Activated CD8-positive, alpha-beta T cell treated with anti-CD3 and anti-CD28 coated beads for 36 hours (primary cell): ENCODE results near the gene MCRIP2. TPM values are rescaled to one million over a fixed set of nuclear protein-coding genes. Genes with fewer than 3 reads are reported as not detected.
A peak's percentile ranks its signal among the peaks of the same experiment; 100 is the strongest.

Experiments used
- ATAC-seq: fragments of 200-7000 bp; cut with Tn5 transposase; one replicate; pipeline ENCODE4 v1.10.0; 2021; ENCODE audit warnings: mild to moderate bottlenecking, moderate library complexity
- CTCF ChIA-PET: fragments of 350-600 bp; sonication (Branson Sonifier 250); formaldehyde crosslinking; loops from one replicate; lab custom pipeline; 2021; ENCODE audit warnings: antibody characterized with exemption; lab: Charles Lee
- POLR2A ChIA-PET: fragments of 350-600 bp; sonication (Branson Sonifier 250); formaldehyde crosslinking; loops from one replicate; lab custom pipeline; 2021; ENCODE audit warnings: antibody characterized with exemption; lab: Charles Lee
- DNase-seq: peaks from one replicate; pipeline ENCODE4 v3.0.0-alpha.2; 2020
- H3K27ac Mint-ChIP-seq: one replicate; pipeline ENCODE4 v1.8.0; 2021; ENCODE audit warnings: mild to moderate bottlenecking, mixed read lengths
- H3K27me3 Mint-ChIP-seq: one replicate; pipeline ENCODE4 v1.8.0; 2021; ENCODE audit warnings: mixed read lengths
- H3K36me3 Mint-ChIP-seq: one replicate; pipeline ENCODE4 v1.8.0; 2021; ENCODE audit warnings: low read depth, mixed read lengths
- H3K4me1 Mint-ChIP-seq: one replicate; pipeline ENCODE4 v1.8.0; 2021; ENCODE audit warnings: low read depth, mixed read lengths
- H3K4me3 Mint-ChIP-seq: one replicate; pipeline ENCODE4 v1.8.0; 2021; ENCODE audit warnings: mild to moderate bottlenecking, moderate library complexity, mixed read lengths
- H3K9me3 Mint-ChIP-seq: one replicate; pipeline ENCODE4 v1.8.0; 2021; ENCODE audit warnings: mixed read lengths
- intact Hi-C: fragments of 100-400 bp; cut with micrococcal nuclease; formaldehyde crosslinking; loops from one replicate; pipeline ENCODE4 v1.10.0; 2022
- total RNA-seq, 2 experiments: library from RNA; stranded (reverse); gene quantifications; one replicate each; pipeline ENCODE4 v1.2.3, GENCODE V29; 2021
- TF ChIP-seq, protein P1 (sequence below): fragments of 200-600 bp; IDR thresholded peaks from one replicate; pipeline ENCODE4 v1.8.0; 2022; ENCODE audit warnings: antibody characterized with exemption, mild to moderate bottlenecking

MCRIP2 gene
- total RNA-seq, 2 experiments from 2014 or later: 60.7 to 62.7 TPM

DNA sequence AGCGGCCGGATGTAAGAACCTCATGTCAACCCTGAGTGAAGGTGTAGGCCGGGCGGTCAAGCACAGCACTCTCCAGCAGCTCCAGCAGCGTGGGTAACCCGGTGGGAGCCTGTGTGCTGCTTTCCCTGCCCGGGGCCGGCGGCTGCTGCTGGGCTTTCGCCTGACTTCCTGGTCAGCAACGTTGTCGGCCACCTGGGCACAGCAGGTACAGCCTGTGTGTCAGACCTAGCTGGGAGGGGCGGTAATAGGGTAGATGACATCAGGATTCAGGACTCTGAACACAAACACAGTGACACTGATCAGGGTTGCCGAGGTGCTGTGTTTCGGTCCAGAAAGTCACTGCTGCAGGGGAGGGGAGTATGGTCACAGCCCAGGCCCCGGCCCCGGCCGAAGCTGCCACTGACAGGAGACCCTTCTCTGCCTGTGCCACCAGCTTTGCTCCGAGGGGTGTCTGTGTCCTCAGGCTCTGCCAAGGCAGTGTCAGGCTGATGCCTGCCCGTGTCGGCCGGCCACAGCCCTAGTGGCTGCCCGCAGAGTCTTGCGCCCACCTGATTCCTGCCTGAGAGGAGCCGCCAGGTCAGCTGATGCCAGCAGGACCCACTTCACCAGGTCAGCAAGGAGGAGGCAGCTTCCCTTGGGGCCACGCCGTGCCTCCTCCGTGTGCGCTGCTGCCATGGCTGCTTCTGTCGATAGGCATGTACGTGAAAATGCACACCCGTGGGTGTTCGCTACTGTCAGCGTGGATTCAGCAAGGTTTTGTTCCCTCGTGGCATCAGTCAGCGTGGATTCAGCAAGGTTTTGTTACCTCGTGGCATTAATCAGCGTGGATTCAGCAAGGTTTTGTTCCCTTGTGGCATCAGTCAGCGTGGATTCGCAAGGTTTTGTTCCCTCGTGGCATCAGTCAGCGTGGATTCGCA is 42.5 kb upstream of the MCRIP2 start:
- ATAC-seq (no peak), DNase-seq (no peak)
- H3K4me1 Mint-ChIP-seq: peaks cover 12% of the 10 kb centered on the region
- intact Hi-C loops: no loop called here
- POLR2A ChIA-PET: no interaction called here
- no peaks in the 10 kb centered on the region for H3K27me3 Mint-ChIP-seq
- no peak overlapping the region for H3K4me3 Mint-ChIP-seq
- no peak overlapping the region for H3K27ac Mint-ChIP-seq
- CTCF ChIA-PET: interaction anchor here (1.9 kb wide), 1 partner anchor 10 kb away, joined by 9 read pairs; no protein-coding TSS in a partner anchor
- TF ChIP-seq, protein P1, sequence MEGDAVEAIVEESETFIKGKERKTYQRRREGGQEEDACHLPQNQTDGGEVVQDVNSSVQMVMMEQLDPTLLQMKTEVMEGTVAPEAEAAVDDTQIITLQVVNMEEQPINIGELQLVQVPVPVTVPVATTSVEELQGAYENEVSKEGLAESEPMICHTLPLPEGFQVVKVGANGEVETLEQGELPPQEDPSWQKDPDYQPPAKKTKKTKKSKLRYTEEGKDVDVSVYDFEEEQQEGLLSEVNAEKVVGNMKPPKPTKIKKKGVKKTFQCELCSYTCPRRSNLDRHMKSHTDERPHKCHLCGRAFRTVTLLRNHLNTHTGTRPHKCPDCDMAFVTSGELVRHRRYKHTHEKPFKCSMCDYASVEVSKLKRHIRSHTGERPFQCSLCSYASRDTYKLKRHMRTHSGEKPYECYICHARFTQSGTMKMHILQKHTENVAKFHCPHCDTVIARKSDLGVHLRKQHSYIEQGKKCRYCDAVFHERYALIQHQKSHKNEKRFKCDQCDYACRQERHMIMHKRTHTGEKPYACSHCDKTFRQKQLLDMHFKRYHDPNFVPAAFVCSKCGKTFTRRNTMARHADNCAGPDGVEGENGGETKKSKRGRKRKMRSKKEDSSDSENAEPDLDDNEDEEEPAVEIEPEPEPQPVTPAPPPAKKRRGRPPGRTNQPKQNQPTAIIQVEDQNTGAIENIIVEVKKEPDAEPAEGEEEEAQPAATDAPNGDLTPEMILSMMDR: no peak
- no peaks in the 10 kb centered on the region for H3K9me3 Mint-ChIP-seq
- H3K36me3 Mint-ChIP-seq: no peaks in the 10 kb centered on the region

DNA sequence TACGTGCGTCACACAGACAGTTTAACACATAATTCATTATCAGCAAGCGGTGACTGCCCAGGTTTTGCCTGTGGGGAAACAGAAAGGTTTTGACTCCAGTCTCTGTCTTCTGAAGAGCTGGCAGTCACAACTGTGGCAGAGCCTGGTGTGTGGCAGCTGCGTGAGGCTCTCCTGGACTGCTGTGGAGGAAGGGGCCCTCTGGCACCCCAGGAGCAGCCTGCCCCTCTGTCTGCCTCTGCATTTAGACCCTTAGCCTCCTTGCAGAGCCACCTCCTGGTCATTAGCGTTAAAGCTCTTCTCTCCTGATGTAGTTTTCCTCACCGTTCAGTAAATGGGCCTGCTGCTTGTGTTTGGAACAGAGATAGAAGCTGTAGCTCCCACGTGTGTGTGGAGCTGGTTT is 40.8 kb upstream of the MCRIP2 start:
- Mint-ChIP-seq H3K4me3 (no peak overlapping the region), H3K36me3 (peaks cover 3% of the 10 kb centered on the region), H3K9me3 (no peaks in the 10 kb centered on the region), H3K27ac (no peak overlapping the region), H3K4me1 (peaks cover 12% of the 10 kb centered on the region), H3K27me3 (no peaks in the 10 kb centered on the region)
- ChIA-PET POLR2A (interaction anchor here (1.1 kb wide), 1 partner anchor 12 kb away, joined by 4 read pairs; no protein-coding TSS in a partner anchor), CTCF (interaction anchor here (0.9 to 1.9 kb wide), 3 partner anchors 9 to 82 kb away, joined by 3 to 9 read pairs (median 3); no protein-coding TSS in a partner anchor)
- intact Hi-C loops: no loop called here
- ATAC-seq: peak; percentile 51
- TF ChIP-seq, protein P1: no peak
- no peak for DNase-seq

DNA sequence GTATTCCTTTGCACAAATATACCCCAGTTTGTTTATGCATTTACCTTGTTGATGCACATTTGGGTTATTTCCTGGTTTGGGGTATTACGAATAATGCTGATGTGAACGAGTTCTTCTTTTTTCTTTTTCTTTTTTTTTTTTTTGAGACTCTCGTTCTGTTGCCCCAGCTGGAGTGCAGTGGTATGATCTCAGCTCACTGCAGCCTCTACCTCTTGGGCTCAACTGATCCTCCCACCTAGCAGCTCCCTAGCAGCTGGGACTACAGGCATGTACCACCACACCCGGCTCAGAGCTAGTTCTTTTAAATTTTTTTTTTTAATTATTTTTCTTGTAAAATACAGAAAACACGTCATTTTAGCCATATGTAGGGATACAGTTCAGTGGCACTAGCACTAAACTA is 37.7 kb upstream of the MCRIP2 start:
- ATAC-seq (no peak), DNase-seq (no peak)
- Mint-ChIP-seq H3K27ac (no peak overlapping the region), H3K4me3 (no peak overlapping the region), H3K27me3 (no peaks in the 10 kb centered on the region), H3K36me3 (peaks cover 3% of the 10 kb centered on the region), H3K4me1 (peaks cover 15% of the 10 kb centered on the region), H3K9me3 (no peaks in the 10 kb centered on the region)
- TF ChIP-seq, protein P1: no peak
- ChIA-PET POLR2A (no interaction called here), CTCF (interaction anchor here (1.3 kb wide), 1 partner anchor 58 kb away, joined by 3 read pairs; no protein-coding TSS in a partner anchor)
- intact Hi-C loops: no loop called here

DNA sequence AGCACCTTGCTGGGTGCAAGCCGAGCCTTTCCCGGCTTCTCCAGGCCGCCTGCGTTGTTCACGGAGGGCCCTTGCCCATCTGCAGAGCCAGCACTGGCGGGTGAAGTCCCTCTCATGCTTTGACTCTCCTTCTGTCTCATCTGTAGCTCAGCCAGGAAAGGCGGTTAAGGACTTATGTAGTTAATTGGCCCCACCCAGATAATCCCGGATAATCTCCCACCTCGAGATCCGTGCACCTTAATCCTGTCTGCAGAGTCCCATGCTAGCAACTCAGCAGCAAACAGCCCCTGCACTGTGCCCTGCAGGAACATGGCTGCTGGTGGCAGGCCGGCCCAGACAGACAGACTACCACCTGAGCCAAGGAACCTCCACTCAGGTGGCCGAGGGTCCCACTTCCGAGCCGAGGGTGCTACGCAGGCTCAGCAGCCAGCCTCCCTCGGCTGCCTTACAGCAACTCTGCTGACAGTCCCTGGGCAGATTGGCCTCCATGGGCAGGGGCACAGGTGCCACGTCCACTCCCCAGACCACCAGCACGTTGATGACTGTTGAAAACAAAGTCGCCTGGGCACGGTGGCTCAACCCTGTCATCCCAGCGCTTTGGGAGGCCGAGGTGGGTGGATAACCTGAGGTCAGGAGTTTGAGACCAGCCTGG is 34.8 kb upstream of the MCRIP2 start:
- no peak for DNase-seq
- TF ChIP-seq, protein P1: no peak
- H3K9me3 Mint-ChIP-seq: no peaks in the 10 kb centered on the region

More for the DNA sequence above, 34.8 kb upstream of the MCRIP2 start:
- H3K36me3 Mint-ChIP-seq: peaks cover 3% of the 10 kb centered on the region
- intact Hi-C loops: no loop called here
- H3K4me3 Mint-ChIP-seq: no peak overlapping the region
- ATAC-seq: no peak
- ChIA-PET POLR2A (no interaction called here), CTCF (no interaction called here)
- peaks cover 20% of the 10 kb centered on the region for H3K4me1 Mint-ChIP-seq
- H3K27me3 Mint-ChIP-seq: no peaks in the 10 kb centered on the region
- H3K27ac Mint-ChIP-seq: no peak overlapping the region
